HepG2 (cell line): ENCODE measurements around the gene STX1B. TPM values are rescaled to one million over a fixed set of nuclear protein-coding genes. Genes with fewer than 3 reads are reported as not detected.

ENCODE experiments used
- CSRNP2 ChIP-seq: sonication (generic); formaldehyde crosslinking; conservative IDR thresholded peaks from 2 replicates; pipeline ENCODE4 v1.8.0; 2022; ENCODE audit warnings: low read depth, missing genetic modification reagents
- DNMT1 ChIP-seq: sonication (generic); formaldehyde crosslinking; IDR thresholded peaks from 2 replicates; pipeline ENCODE4 v1.5.1; 2020; ENCODE audit warnings: mild to moderate bottlenecking, missing genetic modification reagents
- E2F2 ChIP-seq: sonication (generic); formaldehyde crosslinking; IDR thresholded peaks from 2 replicates; pipeline ENCODE4 v1.4.0; 2020; ENCODE audit warnings: missing genetic modification reagents, borderline replicate concordance
- GLMP ChIP-seq: sonication (generic); formaldehyde crosslinking; IDR thresholded peaks from 2 replicates; pipeline ENCODE4 v1.9.0; 2021; ENCODE audit warnings: missing genetic modification reagents, mild to moderate bottlenecking, borderline replicate concordance
- KDM2A ChIP-seq: sonication (generic); formaldehyde crosslinking; IDR thresholded peaks from 2 replicates; pipeline ENCODE4 v1.4.0; 2020; ENCODE audit warnings: low read depth, missing genetic modification reagents, borderline replicate concordance
- ZBED4 ChIP-seq: sonication (generic); formaldehyde crosslinking; IDR thresholded peaks from 2 replicates; pipeline ENCODE4 v1.4.0; 2020; ENCODE audit warnings: missing genetic modification reagents, borderline replicate concordance
- ZMYM4 ChIP-seq: sonication (generic); formaldehyde crosslinking; IDR thresholded peaks from 2 replicates; pipeline ENCODE4 v1.8.1; 2023; ENCODE audit warnings: mild to moderate bottlenecking, missing genetic modification reagents
- ZNF18 ChIP-seq: sonication (generic); formaldehyde crosslinking; IDR thresholded peaks from 2 replicates; pipeline ENCODE4 v1.8.0; 2022; ENCODE audit warnings: mild to moderate bottlenecking, missing genetic modification reagents; ENCODE audit not compliant: insufficient replicate concordance
- ZNF276 ChIP-seq: sonication (generic); formaldehyde crosslinking; IDR thresholded peaks from 2 replicates; pipeline ENCODE4 v1.4.0; 2020; ENCODE audit warnings: mild to moderate bottlenecking, low read depth, missing genetic modification reagents
- ZNF30 ChIP-seq: sonication (generic); formaldehyde crosslinking; IDR thresholded peaks from 2 replicates; pipeline ENCODE4 v1.5.0; 2020; ENCODE audit warnings: mild to moderate bottlenecking, missing genetic modification reagents
- ZNF512B ChIP-seq: sonication (generic); formaldehyde crosslinking; IDR thresholded peaks from 2 replicates; pipeline ENCODE4 v1.5.1; 2020; ENCODE audit warnings: missing genetic modification reagents, mild to moderate bottlenecking, borderline replicate concordance
- polyA plus RNA-seq, 8 experiments: library from polyadenylated mRNA; depleted of rRNA in 3 of 8; stranded (reverse) in 7 of 8; unstranded in 1 of 8; fragments of >200 nt; fragmentation: Illumina TruSeq in 4 of 8; extraction: Trizol in 4 of 8; gene quantifications; 2 replicates each; pipeline versions ENCODE4 v1.2.1 to v1.2.3, GENCODE V29; 2011 to 2016; ENCODE audit warnings: low read depth in 4 of 8, missing spikeins in 1 of 8, mixed read lengths in 1 of 8; ENCODE audit not compliant: insufficient read depth in 1 of 8
- total RNA-seq, 5 experiments: library from RNA; depleted of rRNA; stranded (reverse); fragments of >200 nt; fragmentation: Illumina TruSeq; extraction: Trizol; gene quantifications; 2 replicates each; pipeline ENCODE4 v1.2.3, GENCODE V29; 2016; ENCODE audit warnings: low read depth in 1 of 5

STX1B gene
- total and polyA plus RNA-seq, 2 of the 13 experiments (the other 11 are each of a cell fraction or from before 2014, with no cell fraction given), result 2.1 to 3.0 TPM

GRCh38 chr16:31033709-31034492 lies 23.5 kb upstream of the STX1B start (continued):
- TF ChIP-seq KDM2A (CRISPR knock-in tag) (no peak; the same call in 1 of the 2 replicates), ZBED4 (peak; percentile 69; the same call in 1 of the 2 replicates), E2F2 (CRISPR knock-in tag) (0 out of 2 replicates have a peak, but pooled peaks have one; percentile 34), ZNF512B (CRISPR knock-in tag) (no peak), CSRNP2 (CRISPR knock-in tag) (no peak), ZNF18 (CRISPR knock-in tag) (peak; percentile 83), GLMP (no peak), ZMYM4 (CRISPR knock-in tag) (no peak), DNMT1 (CRISPR knock-in tag) (no peak), ZNF30 (CRISPR knock-in tag) (no peak), ZNF276 (no peak)
